ENCODE measurements around the gene ARHGEF19. TPM values are rescaled to one million over a fixed set of nuclear protein-coding genes. Genes with fewer than 3 reads are reported as not detected.

ARHGEF19 gene
- total RNA-seq, 1 experiment from 2014 or later = 21.6 TPM

DNA sequence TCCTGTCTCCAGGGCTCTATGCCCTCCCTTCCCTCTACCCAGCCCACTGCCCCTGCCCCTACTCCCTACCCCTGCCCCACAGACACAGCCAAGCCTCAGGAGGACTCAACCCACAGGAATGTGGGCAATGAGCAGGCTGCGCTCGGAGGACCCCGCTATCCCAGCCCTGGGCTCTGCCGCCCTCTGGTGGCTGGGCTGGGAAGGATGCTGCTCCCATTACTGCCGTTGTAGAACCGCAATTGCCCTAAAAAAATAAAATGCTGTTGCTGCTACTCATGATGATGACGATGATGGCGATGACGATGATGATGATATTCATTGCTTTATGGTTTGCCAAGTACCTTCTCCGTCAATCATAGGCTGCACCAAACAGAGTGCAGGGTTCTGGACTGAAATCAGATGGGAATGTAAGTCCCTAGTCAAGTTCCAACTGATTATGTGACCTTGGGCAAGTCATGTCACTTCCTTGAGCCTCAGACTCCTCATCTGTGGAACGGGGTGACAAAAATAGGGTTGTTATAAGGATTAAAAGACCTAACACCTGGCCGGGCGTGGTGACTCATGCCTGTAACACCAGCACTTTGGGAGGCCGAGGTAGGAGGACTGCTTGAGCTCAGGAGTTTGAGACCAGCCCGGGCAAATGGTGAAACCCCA, 24.6 kb downstream of the ARHGEF19 start:
- H3K36me3 ChIP-seq (ENCODE audit: control insufficient read depth, insufficient read depth, low read length) = no peaks in the 10 kb centered on the region
- intact Hi-C loops (cut with micrococcal nuclease; ENCODE audit: unreplicated experiment) = loop anchor here (1.0 to 10.0 kb wide), 2 partner anchors 63 to 110 kb away; no protein-coding TSS in a partner anchor

GRCh38 chr1:16186655-16187235, 25.7 kb downstream of the ARHGEF19 start:
- ATAC-seq = no peak
- TF ChIP-seq TCF7L2 (IDR thresholded peaks at IDR 0.05; ENCODE audit: low read depth, low read length) (no peak), SIN3A (IDR thresholded peaks at IDR 0.05; ENCODE audit: borderline replicate concordance, insufficient read depth, low read depth, low read length) (no peak), POLR2AphosphoS5 (IDR thresholded peaks at IDR 0.05; ENCODE audit: low read depth, low read length) (no peak), CTCF (IDR thresholded peaks at IDR 0.05) (no peak)
- TF ChIP-seq, protein P1, sequence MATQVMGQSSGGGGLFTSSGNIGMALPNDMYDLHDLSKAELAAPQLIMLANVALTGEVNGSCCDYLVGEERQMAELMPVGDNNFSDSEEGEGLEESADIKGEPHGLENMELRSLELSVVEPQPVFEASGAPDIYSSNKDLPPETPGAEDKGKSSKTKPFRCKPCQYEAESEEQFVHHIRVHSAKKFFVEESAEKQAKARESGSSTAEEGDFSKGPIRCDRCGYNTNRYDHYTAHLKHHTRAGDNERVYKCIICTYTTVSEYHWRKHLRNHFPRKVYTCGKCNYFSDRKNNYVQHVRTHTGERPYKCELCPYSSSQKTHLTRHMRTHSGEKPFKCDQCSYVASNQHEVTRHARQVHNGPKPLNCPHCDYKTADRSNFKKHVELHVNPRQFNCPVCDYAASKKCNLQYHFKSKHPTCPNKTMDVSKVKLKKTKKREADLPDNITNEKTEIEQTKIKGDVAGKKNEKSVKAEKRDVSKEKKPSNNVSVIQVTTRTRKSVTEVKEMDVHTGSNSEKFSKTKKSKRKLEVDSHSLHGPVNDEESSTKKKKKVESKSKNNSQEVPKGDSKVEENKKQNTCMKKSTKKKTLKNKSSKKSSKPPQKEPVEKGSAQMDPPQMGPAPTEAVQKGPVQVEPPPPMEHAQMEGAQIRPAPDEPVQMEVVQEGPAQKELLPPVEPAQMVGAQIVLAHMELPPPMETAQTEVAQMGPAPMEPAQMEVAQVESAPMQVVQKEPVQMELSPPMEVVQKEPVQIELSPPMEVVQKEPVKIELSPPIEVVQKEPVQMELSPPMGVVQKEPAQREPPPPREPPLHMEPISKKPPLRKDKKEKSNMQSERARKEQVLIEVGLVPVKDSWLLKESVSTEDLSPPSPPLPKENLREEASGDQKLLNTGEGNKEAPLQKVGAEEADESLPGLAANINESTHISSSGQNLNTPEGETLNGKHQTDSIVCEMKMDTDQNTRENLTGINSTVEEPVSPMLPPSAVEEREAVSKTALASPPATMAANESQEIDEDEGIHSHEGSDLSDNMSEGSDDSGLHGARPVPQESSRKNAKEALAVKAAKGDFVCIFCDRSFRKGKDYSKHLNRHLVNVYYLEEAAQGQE (IDR thresholded peaks at IDR 0.05; ENCODE audit: insufficient read depth in 1 of 2, low read depth in 2 of 2, low read length in 1 of 2) = no peak
- no peak overlapping the region for H3K4me3 ChIP-seq (ENCODE audit: low read depth in 2 of 2, low read length in 2 of 2)
- ChIA-PET CTCF (interaction anchor here (0.7 to 2.8 kb wide), 7 partner anchors 19 to 114 kb away, joined by 3 to 25 read pairs (median 7); no protein-coding TSS in a partner anchor), POLR2A (interaction anchor here (0.6 kb wide), 2 partner anchors 31 to 33 kb away, joined by 3 to 4 read pairs; no protein-coding TSS in a partner anchor)
- in situ Hi-C loops (cut with HindIII; ENCODE audit: low pct_unique_long_range_greater_than_20kb, low sequenced_read_pairs) = no loop called here
- no TSS peak for BruUV-seq (replicated peaks)
- no peaks in the 10 kb centered on the region for H3K36me3 ChIP-seq (ENCODE audit: control insufficient read depth, insufficient read depth, low read length)
- H3K27ac ChIP-seq (ENCODE audit: low read length) = peak overlapping the region; percentile 85
- peaks cover 79% of the 10 kb centered on the region for H3K4me1 ChIP-seq (ENCODE audit: control insufficient read depth, insufficient read depth, low read length)
- no peaks in the 10 kb centered on the region for H3K9me3 ChIP-seq (ENCODE audit: control insufficient read depth, insufficient read depth, low read depth, low read length)
- DNase-seq (ENCODE audit: low read depth, low spot score) = no peak
- H3K27me3 ChIP-seq (ENCODE audit: control insufficient read depth, insufficient read depth, low read length) = no peaks in the 10 kb centered on the region
- intact Hi-C loops (cut with micrococcal nuclease; ENCODE audit: unreplicated experiment) = loop anchor here (1.0 to 10.0 kb wide), 2 partner anchors 62 to 104 kb away; no protein-coding TSS in a partner anchor

More for the DNA sequence above, 24.6 kb downstream of the ARHGEF19 start:
- BruUV-seq (replicated peaks) = no TSS peak
- no peaks in the 10 kb centered on the region for H3K27me3 ChIP-seq (ENCODE audit: control insufficient read depth, insufficient read depth, low read length)
- H3K27ac ChIP-seq (ENCODE audit: low read length) = peak overlapping the region; percentile 85
- ChIA-PET POLR2A (interaction anchor here (0.6 kb wide), 1 partner anchor 22 kb away, joined by 5 read pairs; no protein-coding TSS in a partner anchor), CTCF (interaction anchor here (1.1 to 2.8 kb wide), 3 partner anchors 105 to 109 kb away, joined by 3 to 25 read pairs (median 7); no protein-coding TSS in a partner anchor)
- H3K9me3 ChIP-seq (ENCODE audit: control insufficient read depth, insufficient read depth, low read depth, low read length) = no peaks in the 10 kb centered on the region
- DNase-seq (ENCODE audit: low read depth, low spot score) (peak; percentile 86), ATAC-seq (peak; percentile 81)
- no peak overlapping the region for H3K4me3 ChIP-seq (ENCODE audit: low read depth in 2 of 2, low read length in 2 of 2)
- H3K4me1 ChIP-seq (ENCODE audit: control insufficient read depth, insufficient read depth, low read length) = peaks cover 68% of the 10 kb centered on the region
- in situ Hi-C loops (cut with HindIII; ENCODE audit: low pct_unique_long_range_greater_than_20kb, low sequenced_read_pairs) = no loop called here
- TF ChIP-seq, protein P1 (IDR thresholded peaks at IDR 0.05; ENCODE audit: insufficient read depth in 1 of 2, low read depth in 2 of 2, low read length in 1 of 2) = 0 out of 4 replicates have a peak, but pooled peaks of 1 of the 2 experiments have one; percentile 29
- peak; percentile 48; the same call in 1 of the 2 replicates for TF ChIP-seq POLR2AphosphoS5 (IDR thresholded peaks at IDR 0.05; ENCODE audit: low read depth, low read length)
- TF ChIP-seq SIN3A (IDR thresholded peaks at IDR 0.05; ENCODE audit: borderline replicate concordance, insufficient read depth, low read depth, low read length) = no peak
- peak; percentile 98 for TF ChIP-seq CTCF (IDR thresholded peaks at IDR 0.05)
- TF ChIP-seq TCF7L2 (IDR thresholded peaks at IDR 0.05; ENCODE audit: low read depth, low read length) = no peak

All from Panc1 (cell line).